ENCODE data around the gene ITM2C.

ITM2C gene

GRCh38 chr2:230927711-230928341 is 63.1 kb downstream of the ITM2C start:
- DNase-seq (ENCODE audit: low spot score): no peak
